Amygdala (tissue), 56 donors: Measurements from ENCODE around the gene ZNF433.
"Not testable (repeated sequence)": the region's sequence is repeated elsewhere in the genome, so short reads cannot be mapped to it uniquely, and the experiment has no call there.

Experiments
- DNase-seq, 56 donors: peaks; one replicate each; lab custom pipeline; 2025; lab: John Stamatoyannopoulos, UW

ZNF433 gene

GRCh38 chr19:11991921-11992320, 43.6 kb downstream of the ZNF433 start:
- not testable (repeated sequence) for DNase-seq

- peak in 1 of 56 donors; percentile 14 for DNase-seq
Observed at GRCh38 chr19:11989112-11989456, 46.4 kb downstream of the ZNF433 start.

GRCh38 chr19:11987405-11988281, 47.8 kb downstream of the ZNF433 start:
- DNase-seq = peak; percentile 9 to 96 (median 86)

- DNase-seq = peak in 1 of 56 donors; percentile 2
Observed at GRCh38 chr19:11986754-11987153, 48.7 kb downstream of the ZNF433 start.

- no peak for DNase-seq
Observed at GRCh38 chr19:11984986-11985385, 50.5 kb downstream of the ZNF433 start.

GRCh38 chr19:11982526-11982925, 53.0 kb downstream of the ZNF433 start:
- peak in 1 of 56 donors; percentile 1 for DNase-seq

- DNase-seq = no peak
Observed at GRCh38 chr19:11979527-11979926, 56.0 kb downstream of the ZNF433 start.

- DNase-seq = no peak
Observed at GRCh38 chr19:11978492-11979100, 56.9 kb downstream of the ZNF433 start.

GRCh38 chr19:11973019-11973810, 62.3 kb downstream of the ZNF433 start:
- DNase-seq = no peak

- DNase-seq = peak in 1 of 56 donors; percentile 5
Observed at GRCh38 chr19:11971041-11971440, 64.4 kb downstream of the ZNF433 start.

GRCh38 chr19:11970174-11970573, 65.3 kb downstream of the ZNF433 start:
- no peak for DNase-seq

GRCh38 chr19:11964858-11965645, 70.4 kb downstream of the ZNF433 start, which contains the start of gene ZNF763:
ZNF763 (plus strand) TSS chr19:11965040; CDS start chr19:11965209, 169 bp downstream.
- peak; percentile 51 to 96 (median 86) for DNase-seq
